ENCODE measurements around the gene FBH1.
"Not testable (repeated sequence)": the region's sequence is repeated elsewhere in the genome, so short reads cannot be mapped to it uniquely, and the experiment has no call there.

Gene FBH1

GRCh38 chr10:5902511-5903274, 12.7 kb downstream of the FBH1 start:
- Mint-ChIP-seq H3K4me3 (no peak overlapping the region), H3K9me3 (peaks cover 4% of the 10 kb centered on the region), H3K27me3 (ENCODE audit: low read depth) (no peaks in the 10 kb centered on the region), H3K27ac (no peak overlapping the region), H3K36me3 (ENCODE audit: low read depth) (peaks cover 47% of the 10 kb centered on the region), H3K4me1 (ENCODE audit: low read depth) (peaks cover 19% of the 10 kb centered on the region)
- no peak for DNase-seq (ENCODE audit: low spot score)

DNA sequence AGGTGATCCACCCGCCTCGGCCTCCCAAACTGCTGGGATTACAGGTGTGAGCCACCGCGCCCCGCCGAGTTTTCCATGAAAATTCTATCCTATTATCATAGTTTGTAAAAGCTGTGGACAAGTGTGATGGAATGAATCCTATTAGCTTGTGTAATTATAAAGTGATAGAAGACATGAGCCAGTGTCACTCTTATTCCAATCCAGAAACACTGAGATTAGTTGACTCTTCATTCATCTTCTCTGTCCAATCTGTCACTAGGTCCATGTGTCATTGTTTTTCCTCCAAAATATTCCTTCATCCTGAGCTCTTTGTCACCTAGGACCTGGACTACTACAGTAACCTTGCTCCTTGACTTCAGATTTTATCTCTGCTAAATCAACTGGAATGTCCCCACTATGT, 13.5 kb downstream of the FBH1 start:
- Mint-ChIP-seq H3K27ac (peak overlapping the region; percentile 42), H3K27me3 (ENCODE audit: low read depth) (no peaks in the 10 kb centered on the region), H3K4me1 (ENCODE audit: low read depth) (peaks cover 21% of the 10 kb centered on the region), H3K9me3 (no peaks in the 10 kb centered on the region), H3K36me3 (ENCODE audit: low read depth) (peaks cover 49% of the 10 kb centered on the region), H3K4me3 (no peak overlapping the region)
- no peak for DNase-seq (ENCODE audit: low spot score)

GRCh38 chr10:5904227-5904626, 14.2 kb downstream of the FBH1 start:
- no peak for DNase-seq (ENCODE audit: low spot score)
- peaks cover 21% of the 10 kb centered on the region for H3K4me1 Mint-ChIP-seq (ENCODE audit: low read depth)
- peak overlapping the region; percentile 85 for H3K27ac Mint-ChIP-seq
- H3K9me3 Mint-ChIP-seq = no peaks in the 10 kb centered on the region
- no peaks in the 10 kb centered on the region for H3K27me3 Mint-ChIP-seq (ENCODE audit: low read depth)
- peaks cover 48% of the 10 kb centered on the region for H3K36me3 Mint-ChIP-seq (ENCODE audit: low read depth)
- H3K4me3 Mint-ChIP-seq = peak overlapping the region; percentile 39

- H3K27ac Mint-ChIP-seq = peak overlapping the region; percentile 35
- peaks cover 51% of the 10 kb centered on the region for H3K36me3 Mint-ChIP-seq (ENCODE audit: low read depth)
Observed at GRCh38 chr10:5905854-5906507, 15.9 kb downstream of the FBH1 start.

GRCh38 chr10:5906651-5907050, 16.6 kb downstream of the FBH1 start:
- Mint-ChIP-seq H3K4me1 (ENCODE audit: low read depth) (peaks cover 21% of the 10 kb centered on the region), H3K27me3 (ENCODE audit: low read depth) (no peaks in the 10 kb centered on the region), H3K4me3 (no peak overlapping the region), H3K36me3 (ENCODE audit: low read depth) (peaks cover 58% of the 10 kb centered on the region), H3K27ac (no peak overlapping the region), H3K9me3 (no peaks in the 10 kb centered on the region)
- no peak for DNase-seq (ENCODE audit: low spot score)

More at GRCh38 chr10:5905854-5906507, 15.9 kb downstream of the FBH1 start:
- Mint-ChIP-seq H3K4me1 (ENCODE audit: low read depth) (peaks cover 21% of the 10 kb centered on the region), H3K9me3 (no peaks in the 10 kb centered on the region), H3K27me3 (ENCODE audit: low read depth) (no peaks in the 10 kb centered on the region), H3K4me3 (no peak overlapping the region)
- DNase-seq (ENCODE audit: low spot score) = no peak

GRCh38 chr10:5908676-5909075, 18.6 kb downstream of the FBH1 start:
- H3K4me3 Mint-ChIP-seq; DNase-seq (ENCODE audit: low spot score); H3K27me3 Mint-ChIP-seq (ENCODE audit: low read depth); H3K9me3 Mint-ChIP-seq; H3K27ac Mint-ChIP-seq: not testable (repeated sequence)
- H3K36me3 Mint-ChIP-seq (ENCODE audit: low read depth) = peaks cover 55% of the 10 kb centered on the region
- H3K4me1 Mint-ChIP-seq (ENCODE audit: low read depth) = peaks cover 17% of the 10 kb centered on the region

DNA sequence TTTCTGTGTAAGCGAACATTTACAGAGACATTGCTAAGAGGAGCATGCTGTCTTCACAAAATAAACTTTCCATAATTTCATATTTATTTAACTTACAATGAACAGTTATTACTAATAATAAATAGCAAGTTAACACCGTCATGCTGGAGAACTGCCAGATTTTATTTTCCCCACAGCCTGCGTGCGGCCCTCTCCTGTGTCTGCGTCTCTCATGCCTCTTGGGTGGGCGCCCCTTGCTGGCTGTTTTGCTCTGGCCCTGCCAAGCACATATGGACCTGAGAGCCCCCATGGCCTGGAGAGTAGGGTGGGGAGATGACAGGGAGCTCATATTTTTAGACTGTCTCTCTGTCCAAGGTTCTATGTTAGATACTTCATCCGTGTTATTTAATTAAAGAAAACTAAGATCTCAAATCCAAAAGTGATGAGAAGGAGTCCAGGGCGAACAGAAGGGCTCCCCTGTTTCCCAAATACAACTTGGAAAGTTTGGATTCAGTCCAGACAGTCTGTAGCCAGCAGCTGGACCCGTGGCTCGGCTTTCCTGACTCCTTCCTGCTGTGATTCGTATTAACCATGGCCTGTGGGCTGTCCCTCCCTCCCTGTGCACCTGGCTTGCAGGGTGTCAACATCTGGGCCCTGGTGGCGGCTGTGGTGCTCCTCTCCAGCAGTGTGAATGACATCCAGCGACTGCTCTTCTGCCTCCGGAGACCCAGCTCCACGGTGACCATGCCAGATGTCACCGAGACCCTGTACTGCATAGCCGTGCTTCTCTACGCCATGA, 20.5 kb downstream of the FBH1 start:
- Mint-ChIP-seq H3K27ac (no peak overlapping the region), H3K27me3 (ENCODE audit: low read depth) (no peaks in the 10 kb centered on the region), H3K9me3 (no peaks in the 10 kb centered on the region), H3K4me1 (ENCODE audit: low read depth) (peaks cover 10% of the 10 kb centered on the region), H3K4me3 (no peak overlapping the region), H3K36me3 (ENCODE audit: low read depth) (peaks cover 57% of the 10 kb centered on the region)
- DNase-seq (ENCODE audit: low spot score) = no peak

DNA sequence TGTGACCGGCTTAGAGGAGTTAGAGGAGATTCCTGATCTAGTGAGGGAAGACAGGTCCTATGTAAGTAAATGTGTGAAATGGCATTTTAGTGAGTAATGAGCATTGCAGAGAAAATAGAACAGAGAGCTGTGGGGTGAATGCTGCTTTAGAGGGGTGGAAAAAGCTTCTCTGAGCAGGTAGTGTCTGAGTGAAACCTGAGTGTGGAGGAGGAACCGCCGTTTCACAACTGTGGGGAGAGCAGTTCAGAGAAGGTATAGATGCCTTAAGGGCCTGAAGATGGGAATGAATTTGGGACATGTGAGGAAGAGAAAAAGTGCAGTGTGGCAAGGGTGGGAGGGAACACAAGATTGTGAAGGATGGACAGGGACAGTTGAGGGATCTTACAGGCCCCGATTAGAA, 21.6 kb downstream of the FBH1 start:
- Mint-ChIP-seq H3K4me3 (no peak overlapping the region), H3K9me3 (no peaks in the 10 kb centered on the region), H3K36me3 (ENCODE audit: low read depth) (peaks cover 57% of the 10 kb centered on the region), H3K4me1 (ENCODE audit: low read depth) (peaks cover 5% of the 10 kb centered on the region), H3K27me3 (ENCODE audit: low read depth) (no peaks in the 10 kb centered on the region), H3K27ac (peak overlapping the region; percentile 42)
- DNase-seq (ENCODE audit: low spot score) = no peak

- DNase-seq (ENCODE audit: low spot score) = no peak
- Mint-ChIP-seq H3K9me3 (no peaks in the 10 kb centered on the region), H3K4me1 (ENCODE audit: low read depth) (no peaks in the 10 kb centered on the region), H3K27me3 (ENCODE audit: low read depth) (no peaks in the 10 kb centered on the region), H3K4me3 (no peak overlapping the region), H3K27ac (no peak overlapping the region), H3K36me3 (ENCODE audit: low read depth) (peaks cover 57% of the 10 kb centered on the region)
Observed at GRCh38 chr10:5913736-5914135, 23.7 kb downstream of the FBH1 start.

GRCh38 chr10:5915451-5915850, 25.4 kb downstream of the FBH1 start:
- H3K4me1 Mint-ChIP-seq (ENCODE audit: low read depth) = no peaks in the 10 kb centered on the region
- peaks cover 55% of the 10 kb centered on the region for H3K36me3 Mint-ChIP-seq (ENCODE audit: low read depth)
- H3K9me3 Mint-ChIP-seq = no peaks in the 10 kb centered on the region
- H3K27me3 Mint-ChIP-seq (ENCODE audit: low read depth) = no peaks in the 10 kb centered on the region
- no peak overlapping the region for H3K27ac Mint-ChIP-seq
- DNase-seq (ENCODE audit: low spot score) = no peak
- H3K4me3 Mint-ChIP-seq = no peak overlapping the region

GRCh38 chr10:5917305-5917704, 27.3 kb downstream of the FBH1 start:
- no peak for DNase-seq (ENCODE audit: low spot score)
- Mint-ChIP-seq H3K9me3 (no peaks in the 10 kb centered on the region), H3K36me3 (ENCODE audit: low read depth) (peaks cover 60% of the 10 kb centered on the region), H3K27me3 (ENCODE audit: low read depth) (no peaks in the 10 kb centered on the region), H3K4me3 (no peak overlapping the region), H3K4me1 (ENCODE audit: low read depth) (no peaks in the 10 kb centered on the region), H3K27ac (no peak overlapping the region)

DNA sequence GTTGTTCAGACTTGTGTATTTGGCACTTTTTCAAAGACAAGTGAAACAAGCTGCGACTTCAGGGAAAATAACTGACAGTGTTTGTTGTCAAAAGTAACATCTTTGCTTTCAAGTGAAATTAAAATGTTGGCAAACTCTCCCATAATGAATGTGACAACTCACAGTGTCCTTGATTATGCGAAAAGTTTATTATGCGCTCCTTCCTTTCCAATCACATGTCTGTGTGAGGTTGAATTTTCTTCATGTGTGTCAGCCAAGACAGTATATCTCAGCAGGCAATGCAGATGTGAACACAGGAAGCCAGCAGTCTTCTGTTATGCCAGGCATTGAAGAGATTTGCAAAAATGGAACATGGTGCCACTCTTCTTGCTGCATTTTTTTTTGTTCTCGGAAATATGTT, 28.7 kb downstream of the FBH1 start:
- Mint-ChIP-seq H3K36me3 (ENCODE audit: low read depth) (peaks cover 59% of the 10 kb centered on the region), H3K27me3 (ENCODE audit: low read depth) (no peaks in the 10 kb centered on the region)

GRCh38 chr10:5919568-5919967, 29.5 kb downstream of the FBH1 start:
- Mint-ChIP-seq H3K27ac (no peak overlapping the region), H3K9me3 (no peaks in the 10 kb centered on the region), H3K36me3 (ENCODE audit: low read depth) (peaks cover 60% of the 10 kb centered on the region), H3K4me1 (ENCODE audit: low read depth) (no peaks in the 10 kb centered on the region), H3K4me3 (no peak overlapping the region), H3K27me3 (ENCODE audit: low read depth) (no peaks in the 10 kb centered on the region)
- DNase-seq (ENCODE audit: low spot score) = no peak

More for the DNA sequence above, 28.7 kb downstream of the FBH1 start:
- Mint-ChIP-seq H3K27ac (no peak overlapping the region), H3K9me3 (no peaks in the 10 kb centered on the region), H3K4me3 (no peak overlapping the region), H3K4me1 (ENCODE audit: low read depth) (no peaks in the 10 kb centered on the region)
- no peak for DNase-seq (ENCODE audit: low spot score)

GRCh38 chr10:5921746-5922145, 31.7 kb downstream of the FBH1 start:
- Mint-ChIP-seq H3K27ac (no peak overlapping the region), H3K9me3 (no peaks in the 10 kb centered on the region), H3K27me3 (ENCODE audit: low read depth) (no peaks in the 10 kb centered on the region), H3K4me1 (ENCODE audit: low read depth) (no peaks in the 10 kb centered on the region), H3K36me3 (ENCODE audit: low read depth) (peaks cover 52% of the 10 kb centered on the region), H3K4me3 (no peak overlapping the region)
- DNase-seq (ENCODE audit: low spot score) = no peak

Data from T-helper 2 cell treated with Interferon-gamma antibody and Interleukin-4, amounts not matched to agents 5 μg/mL and 100 μg/mL, for 36 hours (primary cell).